Fibroblast of lung (primary cell): Measurements from ENCODE around the gene PRKAG1. TPM values are rescaled to one million over a fixed set of nuclear protein-coding genes. Genes with fewer than 3 reads are reported as not detected.

ENCODE experiments used
- DNase-seq, 2 donors: peaks; one replicate each; pipeline versions ENCODE4 v3.0.0 to v3.0.0-alpha.2; 2010; ENCODE audit warnings: low read depth in 2 of 2
- H2AFZ ChIP-seq: 2 replicates; pipeline ENCODE4 v1.5.1; 2012; ENCODE audit warnings: low read length, control low read depth, inconsistent platforms
- H3K27ac ChIP-seq: 2 replicates; pipeline ENCODE4 v1.5.1; 2011; ENCODE audit warnings: low read length, control low read depth; ENCODE audit not compliant: insufficient read depth
- H3K27me3 ChIP-seq: 2 replicates; pipeline ENCODE4 v1.5.1; 2011; ENCODE audit warnings: mild to moderate bottlenecking, low read length; ENCODE audit not compliant: control insufficient read depth, insufficient read depth
- H3K36me3 ChIP-seq: 2 replicates; pipeline ENCODE4 v1.5.1; 2011; ENCODE audit warnings: low read length; ENCODE audit not compliant: control insufficient read depth, insufficient read depth
- H3K4me1 ChIP-seq: 2 replicates; pipeline ENCODE4 v1.5.1; 2011; ENCODE audit warnings: low read length; ENCODE audit not compliant: control insufficient read depth, insufficient read depth; ENCODE audit errors: extremely low read depth
- H3K4me2 ChIP-seq: 2 replicates; pipeline ENCODE4 v1.5.1; 2011; ENCODE audit warnings: low read length, control low read depth; ENCODE audit not compliant: insufficient read depth; ENCODE audit errors: extremely low read depth
- H3K4me3 ChIP-seq, 4 experiments: fragments of 200-600 bp in 1 of 4; sonication (generic) in 1 of 4; replicated peaks in 1 of 4; 2 replicates each; pipeline ENCODE4 v1.5.1; 2011 to 2016; ENCODE audit warnings: low read length in 4 of 4, low read depth in 3 of 4, mild to moderate bottlenecking in 3 of 4, control low read depth in 2 of 4, inconsistent platforms in 1 of 4, mixed read lengths in 1 of 4; ENCODE audit not compliant: insufficient read depth in 1 of 4; ENCODE audit errors: control extremely low read depth in 1 of 4
- H3K79me2 ChIP-seq: 2 replicates; pipeline ENCODE4 v1.5.1; 2012; ENCODE audit warnings: mild to moderate bottlenecking, low read length, inconsistent platforms; ENCODE audit not compliant: control insufficient read depth, insufficient read depth
- H3K9ac ChIP-seq: 2 replicates; pipeline ENCODE4 v1.5.1; 2011; ENCODE audit warnings: mild to moderate bottlenecking, low read length, control low read depth; ENCODE audit not compliant: insufficient read depth
- H3K9me3 ChIP-seq: 2 replicates; pipeline ENCODE4 v1.5.1; 2012; ENCODE audit warnings: low read depth, low read length; ENCODE audit not compliant: control insufficient read depth, insufficient read depth
- H4K20me1 ChIP-seq: 2 replicates; pipeline ENCODE4 v1.5.1; 2011; ENCODE audit warnings: low read length; ENCODE audit not compliant: control insufficient read depth, insufficient read depth; ENCODE audit errors: extremely low read depth
- EZH2 ChIP-seq: IDR thresholded peaks from 2 replicates; pipeline ENCODE4 v1.5.1; 2012; ENCODE audit warnings: low read length, control low read depth, mild to moderate bottlenecking; ENCODE audit errors: missing control alignments
- polyA plus RNA-seq, 2 donors: library from polyadenylated mRNA; depleted of rRNA in 1 of 2; stranded (reverse) in 1 of 2; unstranded in 1 of 2; fragments of >200 nt; gene quantifications; 2 replicates each; pipeline ENCODE4 v1.2.1, GENCODE V29; 2011 to 2012; ENCODE audit warnings: missing spikeins in 1 of 2
- total RNA-seq: library from RNA; depleted of rRNA; stranded (reverse); fragments of >200 nt; gene quantifications from 2 replicates; pipeline ENCODE4 v1.2.1, GENCODE V29; 2014
- TF ChIP-seq, protein P1 (sequence below), 2 donors: IDR thresholded peaks in 1 of 2; conservative IDR thresholded peaks in 1 of 2; 1 replicate in 1 of 2; 2 replicates in 1 of 2; pipeline ENCODE4 v1.5.1; 2011 to 2012; ENCODE audit warnings: low read length in 2 of 2, control low read depth in 1 of 2, inconsistent platforms in 1 of 2, low read depth in 1 of 2, mild to moderate bottlenecking in 1 of 2

Gene PRKAG1
- total and polyA plus RNA-seq, 2 donors (not counting 1 experiment from before 2014, with no cell fraction given), result 76.5 to 110 TPM

GRCh38 chr12:49017891-49018260, 700 bp downstream of the PRKAG1 start:
- Histone ChIP-seq H3K79me2 (peaks cover 20% of the 10 kb centered on the region), H3K9me3 (no peaks in the 10 kb centered on the region), H2AFZ (no peak overlapping the region), H3K9ac (peak overlapping the region; percentile 95), H3K36me3 (peaks cover 6% of the 10 kb centered on the region), H3K4me2 (peak overlapping the region; percentile 78), H3K4me3 (peak overlapping the region; percentile 81 to 90 (median 85)), H3K27ac (peak overlapping the region; percentile 96), H3K4me1 (no peaks in the 10 kb centered on the region), H4K20me1 (no peaks in the 10 kb centered on the region), H3K27me3 (no peaks in the 10 kb centered on the region)
- DNase-seq, result peak in 1 of 2 donors; percentile 62
- TF ChIP-seq, protein P1, sequence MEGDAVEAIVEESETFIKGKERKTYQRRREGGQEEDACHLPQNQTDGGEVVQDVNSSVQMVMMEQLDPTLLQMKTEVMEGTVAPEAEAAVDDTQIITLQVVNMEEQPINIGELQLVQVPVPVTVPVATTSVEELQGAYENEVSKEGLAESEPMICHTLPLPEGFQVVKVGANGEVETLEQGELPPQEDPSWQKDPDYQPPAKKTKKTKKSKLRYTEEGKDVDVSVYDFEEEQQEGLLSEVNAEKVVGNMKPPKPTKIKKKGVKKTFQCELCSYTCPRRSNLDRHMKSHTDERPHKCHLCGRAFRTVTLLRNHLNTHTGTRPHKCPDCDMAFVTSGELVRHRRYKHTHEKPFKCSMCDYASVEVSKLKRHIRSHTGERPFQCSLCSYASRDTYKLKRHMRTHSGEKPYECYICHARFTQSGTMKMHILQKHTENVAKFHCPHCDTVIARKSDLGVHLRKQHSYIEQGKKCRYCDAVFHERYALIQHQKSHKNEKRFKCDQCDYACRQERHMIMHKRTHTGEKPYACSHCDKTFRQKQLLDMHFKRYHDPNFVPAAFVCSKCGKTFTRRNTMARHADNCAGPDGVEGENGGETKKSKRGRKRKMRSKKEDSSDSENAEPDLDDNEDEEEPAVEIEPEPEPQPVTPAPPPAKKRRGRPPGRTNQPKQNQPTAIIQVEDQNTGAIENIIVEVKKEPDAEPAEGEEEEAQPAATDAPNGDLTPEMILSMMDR (conservative IDR thresholded peaks at IDR 0.05 in 1 of 2, IDR thresholded peaks at IDR 0.05 in 1 of 2; ENCODE audit: low read depth in 1 of 2, low read length in 2 of 2), result no peak
- no peak for TF ChIP-seq EZH2

DNA sequence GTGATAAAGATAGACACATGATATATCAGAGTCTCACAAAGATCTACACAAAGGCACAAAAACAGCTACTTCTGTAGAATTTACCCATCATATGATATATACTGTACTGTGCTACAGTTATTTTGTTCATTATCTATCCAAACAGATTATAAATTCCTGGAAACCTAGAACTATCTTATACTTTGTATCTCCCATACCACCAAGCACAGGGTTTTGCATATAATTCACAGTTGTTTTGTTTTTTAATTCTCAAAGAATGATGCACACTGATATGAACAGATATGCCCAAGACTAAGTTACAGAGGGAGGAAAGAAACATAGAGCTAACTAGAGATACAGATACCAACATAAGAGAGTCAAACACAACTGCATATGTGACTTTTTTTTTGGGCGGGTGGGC, 3.4 kb downstream of the PRKAG1 start:
- TF ChIP-seq, protein P1 (conservative IDR thresholded peaks at IDR 0.05 in 1 of 2, IDR thresholded peaks at IDR 0.05 in 1 of 2; ENCODE audit: low read depth in 1 of 2, low read length in 2 of 2), result no peak
- no peak for TF ChIP-seq EZH2
- Histone ChIP-seq H3K9me3 (no peaks in the 10 kb centered on the region), H3K36me3 (peaks cover 6% of the 10 kb centered on the region), H3K4me1 (no peaks in the 10 kb centered on the region), H3K27ac (no peak overlapping the region), H3K27me3 (no peaks in the 10 kb centered on the region), H3K79me2 (peaks cover 20% of the 10 kb centered on the region), H3K9ac (no peak overlapping the region), H4K20me1 (no peaks in the 10 kb centered on the region), H2AFZ (no peak overlapping the region), H3K4me2 (no peak overlapping the region), H3K4me3 (no peak overlapping the region)
- DNase-seq, result no peak

GRCh38 chr12:49014547-49014946, 4.0 kb downstream of the PRKAG1 start:
- H4K20me1 ChIP-seq, result no peaks in the 10 kb centered on the region
- H3K9me3 ChIP-seq, result no peaks in the 10 kb centered on the region
- H3K79me2 ChIP-seq, result peaks cover 20% of the 10 kb centered on the region
- H3K4me3 ChIP-seq, result no peak overlapping the region
- H3K4me1 ChIP-seq, result no peaks in the 10 kb centered on the region
- H3K27me3 ChIP-seq, result no peaks in the 10 kb centered on the region
- H3K27ac ChIP-seq, result no peak overlapping the region
- no peak overlapping the region for H3K4me2 ChIP-seq
- TF ChIP-seq, protein P1 (conservative IDR thresholded peaks at IDR 0.05 in 1 of 2, IDR thresholded peaks at IDR 0.05 in 1 of 2; ENCODE audit: low read depth in 1 of 2, low read length in 2 of 2), result peak; percentile 36 to 40
- no peak for TF ChIP-seq EZH2
- no peak overlapping the region for H3K9ac ChIP-seq
- H3K36me3 ChIP-seq, result peaks cover 6% of the 10 kb centered on the region
- no peak overlapping the region for H2AFZ ChIP-seq
- DNase-seq, result peak; percentile 28 to 49
